K562 (cell line): ENCODE measurements around the gene CD3D. TPM values are rescaled to one million over a fixed set of nuclear protein-coding genes. Genes with fewer than 3 reads are reported as not detected.

Experiments
- ATAC-seq: fragments of 200-7000 bp; cut with Tn5 transposase; 3 replicates; pipeline ENCODE4 v1.9.1; 2020; ENCODE audit warnings: moderate library complexity
- BruUV-seq: library from RNA; stranded (reverse); fragments of 400-500 nt; replicated peaks from 2 replicates; lab custom pipeline; 2021; lab: Mats Ljungman, UMichigan
- CTCF ChIA-PET: fragments of 300-600 bp; formaldehyde crosslinking; extraction: SDS; loops from one replicate; lab custom pipeline; 2021; ENCODE audit warnings: low intra/inter-chr PET ratio; lab: Yijun Ruan, JAX
- POLR2A ChIA-PET: fragments of 300-600, 350-650 bp; sonication (Branson Sonifier 250); formaldehyde crosslinking; extraction: SDS; loops from one replicate; lab custom pipeline; 2021; ENCODE audit warnings: antibody characterized with exemption, inconsistent platforms; lab: Yijun Ruan, JAX
- DNase-seq, 4 experiments: peaks; one replicate each; pipeline versions ENCODE4 v3.0.0 to v3.0.0-alpha.2; 2011 to 2018; ENCODE audit warnings: low spot score in 3 of 4, mixed read lengths in 3 of 4; ENCODE audit errors: extremely low read depth in 1 of 4
- FAIRE-seq: peaks from 2 replicates; lab custom pipeline; 2011; peaks lifted over from hg19 to GRCh38; lab: Jason Lieb, UNC
- H2AFZ ChIP-seq: 2 replicates; pipeline ENCODE4 v1.6.0; 2011; ENCODE audit warnings: low read depth, low read length, control low read depth, inconsistent platforms
- H3K27ac ChIP-seq: fragments of 200-600 bp; 3 replicates; pipeline ENCODE4 v1.8.0; 2011; ENCODE audit warnings: low read depth, mild to moderate bottlenecking, control low read depth, inconsistent platforms, low read length, moderate library complexity, mixed read lengths; ENCODE audit errors: extremely low read depth
- H3K27me3 ChIP-seq, 2 experiments: fragments of 300-600 bp in 1 of 2; 2 replicates in 1 of 2; 3 replicates in 1 of 2; pipeline versions ENCODE4 v1.6.0 to v1.8.0; 2011; ENCODE audit warnings: inconsistent platforms in 2 of 2, low read length in 2 of 2, mild to moderate bottlenecking in 1 of 2, mixed read lengths in 1 of 2, moderate library complexity in 1 of 2; ENCODE audit not compliant: control insufficient read depth in 2 of 2, insufficient read depth in 2 of 2
- H3K36me3 ChIP-seq: fragments of 300-600 bp; 3 replicates; pipeline ENCODE4 v1.8.0; 2011; ENCODE audit warnings: mild to moderate bottlenecking, low read length, inconsistent platforms; ENCODE audit not compliant: control insufficient read depth, insufficient read depth
- H3K4me1 ChIP-seq, 2 experiments: fragments of 200-600 bp in 1 of 2; replicated peaks in 1 of 2; 2 replicates in 1 of 2; 3 replicates in 1 of 2; pipeline versions ENCODE4 v1.5.1 to v1.8.0; 2011; ENCODE audit warnings: inconsistent platforms in 2 of 2, low read length in 2 of 2, mild to moderate bottlenecking in 1 of 2, mixed read lengths in 1 of 2, moderate library complexity in 1 of 2; ENCODE audit not compliant: control insufficient read depth in 2 of 2, insufficient read depth in 2 of 2
- H3K4me2 ChIP-seq: 2 replicates; pipeline ENCODE4 v1.6.1; 2011; ENCODE audit warnings: low read length, control low read depth, inconsistent platforms, mixed read lengths; ENCODE audit not compliant: insufficient read depth
- H3K4me3 ChIP-seq: fragments of 200-600 bp; sonication (generic), shearing (Covaris generic); 2 replicates; pipeline ENCODE4 v1.5.1; 2016; ENCODE audit warnings: control low read depth, inconsistent platforms
- H3K79me2 ChIP-seq: fragments of 200-600 bp; 3 replicates; pipeline ENCODE4 v1.8.0; 2011; ENCODE audit warnings: low read length, inconsistent platforms; ENCODE audit not compliant: control insufficient read depth, insufficient read depth
- H3K9ac ChIP-seq, 2 experiments: 2 replicates each; pipeline versions ENCODE4 v1.6.0 to v1.6.1; 2011; ENCODE audit warnings: low read depth in 2 of 2, low read length in 2 of 2, control low read depth in 1 of 2, inconsistent platforms in 1 of 2, mild to moderate bottlenecking in 1 of 2, mixed read lengths in 1 of 2; ENCODE audit not compliant: insufficient read depth in 1 of 2
- H3K9me1 ChIP-seq: one replicate; pipeline ENCODE4 v1.6.0; 2011; ENCODE audit warnings: inconsistent platforms, mild to moderate bottlenecking, low read length, moderate library complexity; ENCODE audit not compliant: control insufficient read depth, insufficient read depth
- H3K9me3 ChIP-seq: replicated peaks from 2 replicates; pipeline ENCODE4 v1.5.1; 2011; ENCODE audit warnings: low read depth, low read length, inconsistent platforms; ENCODE audit not compliant: control insufficient read depth, insufficient read depth
- H4K20me1 ChIP-seq: replicated peaks from 2 replicates; pipeline ENCODE4 v1.6.1; 2011; ENCODE audit warnings: low read length, inconsistent platforms, mixed read lengths; ENCODE audit not compliant: control insufficient read depth, insufficient read depth
- CBX2 ChIP-seq: fragments of 200-600 bp; sonication (generic); IDR thresholded peaks from one replicate; pipeline ENCODE4 v1.6.1; 2012; ENCODE audit warnings: mild to moderate bottlenecking, low read length, inconsistent platforms; ENCODE audit not compliant: insufficient read depth, poor library complexity, severe bottlenecking
- CREBBP ChIP-seq: IDR thresholded peaks from one replicate; pipeline ENCODE4 v1.6.1; 2012; ENCODE audit warnings: low read depth, mild to moderate bottlenecking, control low read depth, inconsistent platforms, low read length
- DNMT1 ChIP-seq: fragments of 450-650 bp; IDR thresholded peaks from 2 replicates; pipeline ENCODE4 v1.6.1; 2016; ENCODE audit warnings: antibody characterized with exemption, mild to moderate bottlenecking
- NFE2L1 ChIP-seq: fragments of 450-650 bp; IDR thresholded peaks from 2 replicates; pipeline ENCODE4 v1.6.1; 2016; ENCODE audit warnings: missing genetic modification characterization, low read depth, mild to moderate bottlenecking, missing compliant biosample characterization, moderate library complexity, borderline replicate concordance
- PHB ChIP-seq: fragments of 250-450 bp; sonication (Bioruptor Pico); IDR thresholded peaks from 2 replicates; pipeline ENCODE4 v1.5.0; 2021
- POLR3A ChIP-seq: IDR thresholded peaks from 2 replicates; pipeline ENCODE4 v1.6.1; 2011; ENCODE audit warnings: borderline replicate concordance, mild to moderate bottlenecking, moderate library complexity; ENCODE audit not compliant: insufficient read length, insufficient read depth; ENCODE audit errors: extremely low read depth
- SIN3B ChIP-seq: fragments of 450-650 bp; IDR thresholded peaks from 2 replicates; pipeline ENCODE4 v1.6.1; 2017; ENCODE audit warnings: low read depth, mild to moderate bottlenecking, moderate library complexity
- STAT5A ChIP-seq: IDR thresholded peaks from 2 replicates; pipeline ENCODE4 v1.6.1; 2012; ENCODE audit warnings: low read length, inconsistent platforms, borderline replicate concordance
- THRAP3 ChIP-seq: fragments of 450-650 bp; IDR thresholded peaks from 2 replicates; pipeline ENCODE4 v1.6.1; 2016; ENCODE audit warnings: mild to moderate bottlenecking, inconsistent platforms, borderline replicate concordance
- U2AF2 ChIP-seq: fragments of 200-400 bp; formaldehyde crosslinking; optimal IDR thresholded peaks from 2 replicates; pipeline ENCODE3; 2017; ENCODE audit warnings: low read depth, mild to moderate bottlenecking, low read length
- WHSC1 ChIP-seq: IDR thresholded peaks from one replicate; pipeline ENCODE4 v1.6.1; 2012; ENCODE audit warnings: low read length, control low read depth, inconsistent platforms
- ZBTB1 ChIP-seq: sonication (generic); formaldehyde crosslinking; IDR thresholded peaks from 2 replicates; pipeline ENCODE4 v1.8.1; 2023; ENCODE audit warnings: missing genetic modification reagents, low read depth, mild to moderate bottlenecking, borderline replicate concordance
- ZC3H4 ChIP-seq: sonication (generic); formaldehyde crosslinking; IDR thresholded peaks from 2 replicates; pipeline ENCODE4 v1.9.0; 2021; ENCODE audit warnings: missing genetic modification reagents, borderline replicate concordance
- ZC3H8 ChIP-seq: fragments of 450-650 bp; IDR thresholded peaks from 2 replicates; pipeline ENCODE4 v1.6.1; 2017
- ZNF740 ChIP-seq, 3 experiments: fragments of 200-800 bp in 1 of 3; sonication (Bioruptor generic) in 1 of 3; sonication (generic) in 1 of 3; formaldehyde crosslinking in 1 of 3; IDR thresholded peaks; 2 replicates each; pipeline versions ENCODE4 v1.6.1 to v1.8.0; 2016 to 2022; ENCODE audit warnings: mild to moderate bottlenecking in 2 of 3, missing compliant biosample characterization in 2 of 3, missing genetic modification characterization in 2 of 3, missing genetic modification reagents in 1 of 3
- WGBS: fragments of 100-300 bp; shearing (Covaris generic); methylation state at CpG from one replicate; pipeline ENCODE4 v1.1.6; 2016; ENCODE audit warnings: low coverage, mixed read lengths; ENCODE audit not compliant: insufficient coverage; ENCODE audit errors: missing lambda C conversion rate; 5-methylcytosine and 5-hydroxymethylcytosine counted together
- in situ Hi-C: fragments of 300-500 bp; cut with MboI; formaldehyde crosslinking; loops from 4 replicates; pipeline ENCODE4 v1.15.0; 2018; ENCODE audit warnings: inconsistent platforms, mixed read lengths
- intact Hi-C: fragments of 100-400 bp; cut with micrococcal nuclease; formaldehyde crosslinking; loops from 2 replicates; pipeline ENCODE4 v1.14.2; 2022
- polyA plus RNA-seq, 8 experiments: library from polyadenylated mRNA; depleted of rRNA in 4 of 8; stranded (reverse) in 5 of 8; unstranded in 3 of 8; fragments of >200 nt; fragmentation: Nextera tagmentation in 2 of 8; fragmentation: Illumina TruSeq in 1 of 8; extraction: Ambion mirVana in 2 of 8; extraction: Trizol in 1 of 8; gene quantifications; 2 replicates each; pipeline versions ENCODE4 v1.2.1 to v1.2.3, GENCODE V29; 2011 to 2014; ENCODE audit warnings: inconsistent platforms in 1 of 8, missing spikeins in 1 of 8
- total RNA-seq, 7 experiments: library from RNA; depleted of rRNA in 6 of 7; stranded (reverse); fragments of >200 nt in 6 of 7; fragmentation: Illumina TruSeq in 2 of 7; extraction: Trizol in 2 of 7; gene quantifications; 2 replicates each; pipeline versions ENCODE4 v1.2.1 to v1.2.3, GENCODE V29; 2011 to 2021; ENCODE audit warnings: low replicate concordance in 1 of 7

The CD3D gene
- total and polyA plus RNA-seq, 9 of the 15 experiments (the other 6 are each of a cell fraction or from before 2014, with no cell fraction given), result 36.2 to 238 (median 67.1) TPM

- H3K27me3 ChIP-seq, result peaks cover 2 to 10% of the 10 kb centered on the region in 2 experiments; a peak in 2 of 5 replicates
- H3K79me2 ChIP-seq, result no peaks in the 10 kb centered on the region
- in situ Hi-C loops, result loop anchor here (5.0 kb wide), 1 partner anchor 98 kb away; no protein-coding TSS in a partner anchor
- ATAC-seq, result no peak
- H3K9ac ChIP-seq, result no peak overlapping the region
- no TSS peak for BruUV-seq
- no peaks in the 10 kb centered on the region for H3K9me1 ChIP-seq
- no peak for DNase-seq
- intact Hi-C loops, result loop anchor here (1.0 to 5.0 kb wide), 3 partner anchors 58 to 272 kb away; partner anchors contain the start of gene IFT46
- H3K4me1 ChIP-seq, result no peaks in the 10 kb centered on the region; a peak in 1 of 5 replicates
- FAIRE-seq, result no peak
- ChIA-PET CTCF (interaction anchor here (1.7 to 2.2 kb wide), 2 partner anchors 58 to 193 kb away, joined by 4 to 17 read pairs; no protein-coding TSS in a partner anchor), POLR2A (no interaction called here)
- WGBS, result 47% methylated on average over 5 of the region's 5 CpGs
- no peak overlapping the region for H3K4me3 ChIP-seq
- H3K9me3 ChIP-seq, result no peaks in the 10 kb centered on the region
- H3K27ac ChIP-seq, result no peak overlapping the region
- H4K20me1 ChIP-seq, result no peaks in the 10 kb centered on the region
- H3K4me2 ChIP-seq, result no peak overlapping the region
- TF ChIP-seq ZC3H8, result no peak
- TF ChIP-seq DNMT1, result no peak
- no peak for TF ChIP-seq ZC3H4
- no peak for TF ChIP-seq CBX2
- TF ChIP-seq ZBTB1 (CRISPR knock-in tag), result no peak
- no peak for TF ChIP-seq SIN3B
- TF ChIP-seq ZNF740 (CRISPR knock-in tag; IDR thresholded peaks at IDR 0.05), result no peak
- no peak for TF ChIP-seq ZNF740 (tag; IDR thresholded peaks at IDR 0.05)
- no peak for TF ChIP-seq WHSC1
- no peak for TF ChIP-seq STAT5A
- TF ChIP-seq THRAP3, result no peak
- no peak for TF ChIP-seq PHB (CRISPR knock-in tag)
- no peak for TF ChIP-seq U2AF2
- TF ChIP-seq NFE2L1, result no peak
- no peak for TF ChIP-seq POLR3A
- TF ChIP-seq CREBBP, result no peak
- H2AFZ ChIP-seq, result no peak overlapping the region
- no peaks in the 10 kb centered on the region for H3K36me3 ChIP-seq
Observed at GRCh38 chr11:118295199-118295598, 47.3 kb downstream of the CD3D start.
